GM18868 (cell line): ENCODE measurements around the gene ADGRB3.
"Not testable (repeated sequence)": the region's sequence is repeated elsewhere in the genome, so short reads cannot be mapped to it uniquely, and the experiment has no call there.

ENCODE experiments used
- ATAC-seq: cut with Tn5 transposase; IDR thresholded peaks from one replicate; pipeline ENCODE4 v1.9.1; 2021; ENCODE audit warnings: mild to moderate bottlenecking, moderate library complexity; ENCODE audit not compliant: unreplicated experiment

The ADGRB3 gene

GRCh38 chr6:69391106-69391505, 756.0 kb downstream of the ADGRB3 start:
- no peak for ATAC-seq

GRCh38 chr6:69392745-69393144, 757.7 kb downstream of the ADGRB3 start:
- ATAC-seq = no peak

GRCh38 chr6:69398311-69398710, 763.2 kb downstream of the ADGRB3 start:
- ATAC-seq = no peak

GRCh38 chr6:69398729-69399128, 763.6 kb downstream of the ADGRB3 start:
- ATAC-seq = no peak

GRCh38 chr6:69408886-69409285, 773.8 kb downstream of the ADGRB3 start:
- no peak for ATAC-seq

GRCh38 chr6:69416776-69417175, 781.7 kb downstream of the ADGRB3 start:
- no peak for ATAC-seq

- ATAC-seq = no peak
Measured at GRCh38 chr6:69421269-69421668, 786.2 kb downstream of the ADGRB3 start.

- ATAC-seq = no peak
Measured at GRCh38 chr6:69422020-69422419, 786.9 kb downstream of the ADGRB3 start.

- ATAC-seq = no peak
Measured at GRCh38 chr6:69422475-69422874, 787.4 kb downstream of the ADGRB3 start.

- ATAC-seq = no peak
Measured at GRCh38 chr6:69423785-69424184, 788.7 kb downstream of the ADGRB3 start.

GRCh38 chr6:69424581-69424980, 789.5 kb downstream of the ADGRB3 start:
- no peak for ATAC-seq

GRCh38 chr6:69427882-69428281, 792.8 kb downstream of the ADGRB3 start:
- no peak for ATAC-seq

GRCh38 chr6:69432168-69432567, 797.1 kb downstream of the ADGRB3 start:
- not testable (repeated sequence) for ATAC-seq

GRCh38 chr6:69433116-69433515, 798.0 kb downstream of the ADGRB3 start:
- ATAC-seq = not testable (repeated sequence)

- no peak for ATAC-seq
Measured at GRCh38 chr6:69438113-69438512, 803.0 kb downstream of the ADGRB3 start.
